NCI-H2227 treated with DMSO at 0.1 percent for 48 hours (cell line): ENCODE data around the gene GBE1.

Experiments
- DNase-seq: peaks from one replicate; lab custom pipeline; 2025; lab: John Stamatoyannopoulos, UW

Gene GBE1

DNA sequence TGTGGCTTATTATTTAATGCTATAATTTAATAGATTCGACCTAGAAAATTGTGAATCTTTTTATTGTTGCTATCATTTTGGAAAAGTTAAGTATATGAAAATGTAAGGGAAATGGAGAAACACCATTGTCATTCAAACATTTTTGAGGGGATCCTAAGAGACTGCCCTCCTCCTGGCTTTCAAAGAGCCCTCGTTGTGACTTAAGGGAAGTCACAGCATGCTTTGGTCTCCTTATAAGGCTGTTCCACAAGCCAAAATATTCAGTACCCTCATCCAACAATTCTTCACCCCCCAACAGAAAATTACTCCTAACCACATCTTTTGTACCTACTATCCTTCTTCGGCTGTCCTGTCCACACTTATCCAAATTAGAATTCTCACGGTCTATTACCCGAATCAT, 140.2 kb downstream of the GBE1 start:
- DNase-seq = no peak

DNA sequence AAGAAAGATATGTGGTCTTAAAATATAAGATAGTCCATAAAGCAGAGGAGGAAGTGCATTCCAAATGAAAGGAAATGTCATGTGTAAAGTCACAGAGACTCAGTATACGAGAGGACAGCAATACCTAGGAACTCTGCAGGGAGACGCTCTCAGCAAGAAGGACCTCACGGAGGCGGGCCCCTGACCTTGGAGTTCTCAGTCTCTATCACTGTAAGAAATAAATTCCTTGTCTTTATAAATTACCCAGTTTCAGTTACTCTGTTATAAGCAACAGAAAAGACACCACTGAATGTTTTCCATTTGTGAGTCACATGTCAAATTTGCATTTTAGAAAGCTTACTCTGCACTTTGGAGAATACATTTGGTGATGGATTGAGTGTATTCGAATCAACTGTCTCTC, 140.6 kb downstream of the GBE1 start:
- DNase-seq = peak; percentile 17

DNA sequence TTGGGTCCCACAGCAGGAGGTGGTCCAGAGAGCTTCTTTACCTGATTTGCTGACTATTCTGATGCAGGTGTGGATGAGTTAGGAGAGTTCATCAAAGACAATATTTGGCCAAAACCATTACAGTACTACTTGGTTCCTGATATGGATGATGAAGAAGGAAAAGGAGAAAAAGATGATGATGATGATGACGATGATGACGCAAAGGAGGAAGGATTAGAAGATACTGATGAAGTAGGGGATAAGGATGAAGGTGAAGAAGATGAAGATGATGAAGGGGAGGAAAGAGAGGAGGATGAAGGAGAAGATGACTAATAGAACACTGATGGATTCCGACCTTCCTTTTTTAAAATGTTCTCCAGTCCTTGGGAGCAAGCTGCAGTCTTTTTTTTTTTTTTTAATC, 148.7 kb downstream of the GBE1 start:
- DNase-seq = no peak

GRCh38 chr3:81602781-81603180, 158.7 kb downstream of the GBE1 start:
- DNase-seq = no peak

GRCh38 chr3:81601707-81602305, 159.6 kb downstream of the GBE1 start:
- DNase-seq = no peak

- DNase-seq = no peak
Observed at GRCh38 chr3:81592101-81592500, 169.3 kb downstream of the GBE1 start.

GRCh38 chr3:81585937-81586336, 175.5 kb downstream of the GBE1 start:
- no peak for DNase-seq

DNA sequence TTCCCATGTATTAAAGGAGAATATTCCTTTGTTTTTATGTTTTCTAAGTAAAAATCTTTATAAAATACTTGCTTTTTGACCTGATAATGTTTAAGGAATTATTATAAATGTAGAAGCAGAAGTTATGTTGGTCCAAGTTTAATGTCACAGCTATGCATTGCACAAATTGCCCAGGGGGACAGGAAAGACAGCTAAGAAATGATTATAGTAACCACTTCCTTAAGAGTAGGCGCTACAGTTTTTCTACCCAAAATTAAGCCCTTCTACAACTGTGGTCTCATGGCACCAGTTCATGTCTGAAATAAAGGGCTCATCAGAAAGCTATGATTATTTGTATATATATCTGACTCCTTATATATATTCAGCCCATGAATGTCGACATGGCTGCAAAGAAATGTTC, 176.4 kb downstream of the GBE1 start:
- no peak for DNase-seq

- no peak for DNase-seq
Observed at GRCh38 chr3:81581966-81582599, 179.4 kb downstream of the GBE1 start.

DNA sequence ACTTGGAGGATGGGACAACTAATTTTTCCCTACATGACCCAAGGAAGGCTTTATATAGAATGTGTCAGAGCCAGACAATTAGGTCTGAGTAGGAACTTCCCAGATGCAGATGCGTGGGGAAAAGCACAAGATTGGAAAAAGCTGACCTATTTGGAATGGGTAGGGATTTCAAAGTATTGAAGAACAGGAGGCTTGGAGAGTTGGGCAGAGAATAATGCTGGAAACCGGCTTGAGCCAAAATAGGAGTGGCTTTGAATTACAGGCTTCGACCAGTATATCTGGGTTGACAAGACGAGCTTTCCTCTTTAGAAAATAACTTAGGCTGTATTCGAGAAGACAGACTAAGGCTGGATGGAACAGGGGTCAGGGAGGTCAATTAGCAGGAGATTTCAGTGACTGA, 181.1 kb downstream of the GBE1 start:
- peak; percentile 71 for DNase-seq

DNA sequence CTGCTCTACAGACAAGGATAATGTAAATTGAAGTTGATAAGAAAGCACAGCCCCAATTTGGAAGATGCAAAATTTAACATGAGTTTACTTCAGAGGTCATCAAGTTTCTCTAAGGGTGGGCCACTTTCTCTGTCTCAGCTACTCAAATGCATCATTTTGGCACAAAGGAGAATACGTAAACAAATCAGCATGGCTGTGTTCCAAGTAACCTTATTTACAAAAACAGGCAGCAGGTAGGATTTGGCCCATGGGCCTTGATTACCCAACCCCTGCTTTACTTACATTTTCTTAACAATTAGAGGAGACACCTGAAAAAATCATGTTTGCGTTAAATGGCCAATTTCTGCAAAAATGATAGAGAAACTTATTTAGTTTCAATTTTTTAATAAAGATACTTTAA, 181.7 kb downstream of the GBE1 start:
- DNase-seq = no peak

DNA sequence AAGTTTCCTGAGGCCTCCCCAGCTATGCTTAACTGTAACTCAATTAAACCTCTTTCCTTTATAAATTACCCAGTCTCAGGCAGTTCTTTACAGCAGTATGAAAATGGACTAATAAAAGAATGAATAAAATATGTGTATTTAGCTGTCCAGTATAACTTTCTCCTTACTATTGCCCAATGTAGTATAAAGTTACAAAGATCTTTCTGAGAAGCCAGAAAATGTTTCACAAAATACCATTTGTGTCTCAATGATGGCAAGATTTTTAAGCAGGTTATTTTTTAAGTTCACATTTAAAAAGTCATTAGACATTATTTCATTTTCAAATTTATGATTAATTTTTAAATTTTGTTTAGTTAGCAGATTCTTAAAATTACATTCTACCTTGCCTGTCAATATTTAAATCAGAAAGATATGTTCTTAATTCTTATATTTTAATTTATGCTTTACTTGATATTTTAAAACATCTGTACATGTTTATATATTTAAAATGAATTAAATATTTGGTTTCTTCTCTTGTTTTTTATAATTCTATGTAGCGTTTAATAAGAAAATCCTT, 189.2 kb downstream of the GBE1 start:
- no peak for DNase-seq

GRCh38 chr3:81568378-81568777, 193.1 kb downstream of the GBE1 start:
- DNase-seq = no peak

GRCh38 chr3:81565041-81565440, 196.4 kb downstream of the GBE1 start:
- DNase-seq = no peak

DNA sequence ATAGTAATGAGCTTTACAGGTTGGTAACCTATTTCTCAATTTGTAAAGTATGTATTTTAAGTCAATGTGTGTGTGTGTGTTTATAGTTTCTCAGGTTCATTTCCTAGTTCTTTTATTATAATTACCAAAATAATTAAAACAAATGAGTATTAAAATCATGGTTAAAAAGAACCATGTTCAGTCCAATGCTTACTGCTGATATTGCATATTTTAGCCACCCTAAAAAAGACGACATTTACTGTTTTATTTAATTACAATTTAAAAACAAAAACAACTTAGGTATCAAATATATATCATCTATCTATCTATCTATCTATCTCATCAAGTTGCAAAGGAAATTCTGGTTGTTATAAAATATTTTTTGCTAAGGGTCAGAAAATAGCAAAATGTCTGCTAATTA, 203.3 kb downstream of the GBE1 start:
- DNase-seq = no peak

DNA sequence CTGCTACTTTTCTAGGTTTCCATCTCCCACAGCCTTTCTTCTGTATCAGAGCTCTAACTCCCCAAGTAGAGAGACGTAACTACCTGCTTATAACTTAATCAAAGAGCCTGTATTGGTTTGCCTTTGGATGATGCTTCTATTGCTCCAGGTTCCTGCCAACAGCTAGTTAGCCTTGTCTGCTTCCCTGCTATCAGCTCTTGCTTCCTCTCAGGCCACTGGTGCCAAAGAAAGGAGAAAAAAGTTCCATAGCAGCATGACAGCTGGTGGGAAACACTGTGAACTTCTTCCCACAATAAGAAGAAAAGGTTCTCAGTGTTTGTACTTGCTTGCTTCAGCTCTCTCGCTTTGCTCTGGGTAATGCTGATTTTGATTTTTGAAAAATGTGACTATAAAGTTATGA, 206.6 kb downstream of the GBE1 start:
- no peak for DNase-seq

DNA sequence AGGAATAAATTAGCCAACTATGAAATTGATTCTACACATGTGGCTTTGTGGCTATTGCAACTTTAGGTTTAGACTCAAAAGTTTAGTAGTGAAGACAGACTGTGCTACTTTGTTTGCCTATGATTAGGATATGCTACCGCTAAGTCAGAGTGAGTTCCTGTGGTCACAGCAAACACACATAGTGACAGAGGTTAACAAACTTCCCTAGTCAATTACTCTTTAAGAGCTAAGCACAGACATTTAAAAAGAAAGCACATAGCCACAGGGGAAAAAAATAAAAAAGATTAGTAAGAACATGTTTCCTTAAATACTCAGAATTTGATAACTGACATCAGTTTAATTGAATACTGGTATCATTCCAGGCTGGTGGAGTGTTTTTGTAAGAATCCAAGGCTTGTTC, 207.1 kb downstream of the GBE1 start:
- no peak for DNase-seq

- no peak for DNase-seq
Observed at GRCh38 chr3:81550415-81550814, 211.0 kb downstream of the GBE1 start.

DNA sequence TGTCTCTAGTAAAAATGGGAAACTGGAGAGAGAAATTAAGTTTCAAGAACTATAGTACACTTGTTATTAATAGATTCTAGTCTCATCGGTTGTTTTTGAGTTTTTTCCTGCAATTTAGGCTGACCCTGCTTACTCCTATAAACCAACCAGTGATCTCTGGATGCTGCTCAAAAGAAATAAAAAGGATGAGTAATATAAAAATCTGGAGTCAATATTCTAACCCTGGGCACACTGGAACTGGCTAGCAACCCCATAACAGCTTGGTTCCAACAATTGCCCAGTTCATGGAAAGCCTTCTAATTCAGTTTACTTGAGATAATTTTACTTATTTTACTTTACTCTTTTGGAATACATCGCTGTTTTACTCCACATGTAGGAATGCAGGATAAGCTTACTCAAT, 211.6 kb downstream of the GBE1 start:
- no peak for DNase-seq

DNA sequence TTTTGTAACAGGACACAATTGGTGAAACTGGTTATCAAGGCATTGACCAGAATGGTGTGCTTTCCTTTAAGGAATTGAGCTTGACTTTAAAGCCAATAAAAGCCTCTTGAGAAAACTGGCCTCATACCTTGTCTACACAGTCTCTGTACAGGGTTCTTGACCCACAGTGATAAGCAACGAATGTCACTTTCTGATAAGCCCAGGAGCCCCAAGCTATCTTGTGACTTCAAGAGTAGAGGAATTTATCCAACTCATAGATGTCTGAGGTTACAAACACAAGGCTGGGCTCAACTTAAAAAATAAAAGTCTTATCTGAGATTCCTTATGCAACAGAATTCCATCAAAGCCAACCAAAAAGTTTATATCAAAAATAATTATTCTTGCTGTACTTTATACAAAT, 212.1 kb downstream of the GBE1 start:
- DNase-seq = no peak

GRCh38 chr3:81545572-81545971, 215.9 kb downstream of the GBE1 start:
- no peak for DNase-seq

DNA sequence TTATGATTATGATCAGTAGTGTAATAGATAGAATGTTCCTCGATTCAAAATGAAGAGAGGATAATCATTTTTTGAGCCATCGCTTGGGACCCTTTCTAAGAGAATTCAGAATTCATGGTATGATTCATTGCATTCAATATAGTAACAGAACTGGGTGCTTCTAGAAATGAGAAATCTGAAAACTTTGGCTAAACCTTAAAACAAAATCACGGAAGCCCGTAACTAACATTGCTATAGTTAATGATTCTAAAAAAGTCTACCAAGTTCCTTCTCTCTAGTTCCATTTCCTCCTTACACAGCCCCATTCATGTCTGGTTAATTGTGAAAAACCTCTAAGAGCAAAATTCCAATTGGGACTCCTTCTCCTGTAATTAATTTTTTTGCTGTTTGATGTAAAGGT, 217.1 kb downstream of the GBE1 start:
- no peak for DNase-seq

DNA sequence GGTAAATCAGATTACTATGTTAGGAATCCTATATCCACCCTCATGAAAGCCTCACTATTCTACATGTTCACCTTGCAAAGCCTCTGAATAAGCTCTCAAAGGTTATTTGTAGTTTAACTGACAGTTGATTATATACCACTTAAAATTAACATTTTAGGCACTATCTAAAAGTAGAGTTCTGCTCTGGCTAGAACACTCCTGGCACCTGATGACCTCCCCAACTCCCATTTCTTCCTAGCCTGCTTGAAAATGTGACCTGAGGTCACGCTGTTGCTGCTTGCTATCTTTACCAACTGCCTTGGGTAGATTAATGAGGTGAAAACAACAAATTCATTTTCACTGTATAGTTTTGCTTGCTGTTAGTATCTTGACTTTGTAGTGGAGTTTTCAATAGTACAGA, 220.7 kb downstream of the GBE1 start:
- no peak for DNase-seq

DNA sequence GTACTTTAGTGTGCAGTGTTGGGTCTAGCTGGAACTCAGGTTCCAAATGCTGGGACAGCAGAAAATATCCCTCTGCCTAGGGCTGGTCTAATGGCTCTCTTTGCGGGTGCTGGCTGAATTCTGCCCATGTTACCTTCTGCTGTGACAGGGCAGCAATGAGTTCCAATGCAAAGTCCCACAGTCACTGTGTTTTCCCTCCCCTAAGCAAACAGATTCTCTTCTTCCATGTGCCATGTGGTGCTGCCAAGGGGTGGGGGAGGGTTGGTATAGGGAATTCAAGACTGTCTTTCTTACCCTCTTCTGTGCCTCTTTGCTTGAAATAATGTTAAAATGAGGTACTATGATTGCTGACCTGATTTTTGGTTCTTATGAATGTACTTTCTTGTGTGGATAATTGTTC, 229.6 kb downstream of the GBE1 start:
- no peak for DNase-seq
